Nephron (organoid): Measurements from ENCODE around the gene TEX30.

Source experiments
- H3K27ac Mint-ChIP-seq, 3 experiments: 2 replicates each; pipeline ENCODE4 v1.8.0; 2020; ENCODE audit warnings: mixed read lengths in 3 of 3, mild to moderate bottlenecking in 2 of 3, moderate library complexity in 1 of 3
- H3K27me3 Mint-ChIP-seq: 2 replicates; pipeline ENCODE4 v1.8.0; 2021; ENCODE audit warnings: low read depth, mild to moderate bottlenecking, moderate library complexity, mixed read lengths
- H3K36me3 Mint-ChIP-seq: 2 replicates; pipeline ENCODE4 v1.8.0; 2020; ENCODE audit warnings: low read depth, mixed read lengths
- H3K4me1 Mint-ChIP-seq: 2 replicates; pipeline ENCODE4 v1.8.0; 2020; ENCODE audit warnings: mixed read lengths
- H3K4me3 Mint-ChIP-seq, 3 experiments: 2 replicates each; pipeline ENCODE4 v1.8.0; 2020; ENCODE audit warnings: mild to moderate bottlenecking in 3 of 3, mixed read lengths in 3 of 3, moderate library complexity in 2 of 3
- H3K9me3 Mint-ChIP-seq: 2 replicates; pipeline ENCODE4 v1.8.0; 2020; ENCODE audit warnings: mixed read lengths
- TF ChIP-seq, protein P1 (sequence below), 3 experiments: fragments of 200-600 bp; sonication (generic); IDR thresholded peaks; one replicate each; pipeline ENCODE4 v1.5.0; 2021; ENCODE audit warnings: antibody characterized with exemption in 3 of 3; ENCODE audit not compliant: unreplicated experiment in 3 of 3

TEX30 gene

DNA sequence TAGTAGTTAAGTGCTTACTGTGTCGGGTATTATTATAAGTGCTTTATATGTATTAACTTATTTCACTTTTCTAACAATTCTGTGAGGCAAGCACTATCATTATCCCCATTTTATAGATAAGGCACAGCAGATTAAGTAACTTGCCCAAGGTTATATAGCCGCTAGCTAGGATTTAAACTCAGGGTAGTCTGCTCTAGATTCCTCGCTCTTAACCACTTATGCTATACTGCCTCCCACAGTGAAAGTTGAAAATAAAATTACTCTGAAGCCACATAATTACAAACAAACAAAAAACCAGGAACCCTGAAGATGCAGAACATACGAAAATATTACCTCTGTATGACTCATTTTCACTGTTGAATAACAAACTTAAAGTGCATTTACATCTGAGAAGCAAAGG is 3.9 kb downstream of the TEX30 start:
- TF ChIP-seq, protein P1, sequence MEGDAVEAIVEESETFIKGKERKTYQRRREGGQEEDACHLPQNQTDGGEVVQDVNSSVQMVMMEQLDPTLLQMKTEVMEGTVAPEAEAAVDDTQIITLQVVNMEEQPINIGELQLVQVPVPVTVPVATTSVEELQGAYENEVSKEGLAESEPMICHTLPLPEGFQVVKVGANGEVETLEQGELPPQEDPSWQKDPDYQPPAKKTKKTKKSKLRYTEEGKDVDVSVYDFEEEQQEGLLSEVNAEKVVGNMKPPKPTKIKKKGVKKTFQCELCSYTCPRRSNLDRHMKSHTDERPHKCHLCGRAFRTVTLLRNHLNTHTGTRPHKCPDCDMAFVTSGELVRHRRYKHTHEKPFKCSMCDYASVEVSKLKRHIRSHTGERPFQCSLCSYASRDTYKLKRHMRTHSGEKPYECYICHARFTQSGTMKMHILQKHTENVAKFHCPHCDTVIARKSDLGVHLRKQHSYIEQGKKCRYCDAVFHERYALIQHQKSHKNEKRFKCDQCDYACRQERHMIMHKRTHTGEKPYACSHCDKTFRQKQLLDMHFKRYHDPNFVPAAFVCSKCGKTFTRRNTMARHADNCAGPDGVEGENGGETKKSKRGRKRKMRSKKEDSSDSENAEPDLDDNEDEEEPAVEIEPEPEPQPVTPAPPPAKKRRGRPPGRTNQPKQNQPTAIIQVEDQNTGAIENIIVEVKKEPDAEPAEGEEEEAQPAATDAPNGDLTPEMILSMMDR (IDR thresholded peaks at IDR 0.05; ENCODE audit: unreplicated experiment in 3 of 3), result no peak
- H3K27me3 Mint-ChIP-seq, result peaks cover 3% of the 10 kb centered on the region

DNA sequence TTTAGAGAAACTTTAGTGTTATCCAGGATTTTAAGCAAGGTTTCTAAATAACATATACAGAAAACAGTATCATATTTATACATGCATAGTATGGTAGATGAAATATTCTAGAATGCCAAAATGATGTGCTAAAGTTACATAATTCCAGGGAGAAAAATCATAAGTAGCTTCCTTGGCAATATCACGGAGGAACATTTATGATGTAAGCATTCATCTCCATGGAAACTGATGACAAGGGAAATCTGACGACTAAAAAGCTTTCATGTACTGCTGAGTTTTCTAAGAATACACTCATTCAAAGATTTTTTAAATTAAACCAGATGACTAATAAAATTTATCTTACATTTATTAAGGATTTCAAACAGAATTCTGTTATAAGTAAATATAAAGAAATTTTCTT is 4.7 kb downstream of the TEX30 start:
- TF ChIP-seq, protein P1 (IDR thresholded peaks at IDR 0.05; ENCODE audit: unreplicated experiment in 3 of 3), result no peak
- Mint-ChIP-seq H3K36me3 (peaks cover 9% of the 10 kb centered on the region), H3K9me3 (no peaks in the 10 kb centered on the region), H3K4me3 (no peak overlapping the region), H3K27ac (no peak overlapping the region), H3K27me3 (peaks cover 3% of the 10 kb centered on the region), H3K4me1 (peaks cover 16% of the 10 kb centered on the region)

More for the DNA sequence above, 3.9 kb downstream of the TEX30 start:
- H3K4me1 Mint-ChIP-seq, result peaks cover 18% of the 10 kb centered on the region
- H3K36me3 Mint-ChIP-seq, result peaks cover 9% of the 10 kb centered on the region
- peak overlapping the region; percentile 1 to 60 (median 45) for H3K4me3 Mint-ChIP-seq
- no peaks in the 10 kb centered on the region for H3K9me3 Mint-ChIP-seq
- H3K27ac Mint-ChIP-seq, result peak overlapping the region in 1 of 3 experiments; percentile 16

DNA sequence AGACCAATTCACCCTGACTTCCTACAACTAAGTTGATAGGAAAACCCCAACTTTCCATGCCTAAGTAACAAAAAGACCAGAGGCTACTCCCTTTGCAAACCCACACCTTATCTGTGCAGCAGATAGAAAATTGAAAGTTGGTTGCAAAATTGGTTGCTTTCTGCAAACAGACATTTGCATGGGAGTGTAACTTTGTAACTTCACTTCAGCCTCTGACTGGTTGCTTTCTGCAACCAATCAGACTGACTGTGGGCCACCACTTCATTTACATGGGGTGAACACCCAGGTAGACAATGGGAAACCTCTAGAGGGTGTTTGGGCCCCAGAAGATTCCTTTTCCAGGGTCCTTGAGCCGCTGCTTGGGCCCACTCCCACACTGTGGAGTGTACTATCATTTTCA is 9.8 kb downstream of the TEX30 start:
- Mint-ChIP-seq H3K9me3 (no peaks in the 10 kb centered on the region), H3K27ac (no peak overlapping the region), H3K36me3 (peaks cover 9% of the 10 kb centered on the region), H3K4me3 (no peak overlapping the region), H3K4me1 (no peaks in the 10 kb centered on the region), H3K27me3 (no peaks in the 10 kb centered on the region)
- TF ChIP-seq, protein P1 (IDR thresholded peaks at IDR 0.05; ENCODE audit: unreplicated experiment in 3 of 3), result no peak

DNA sequence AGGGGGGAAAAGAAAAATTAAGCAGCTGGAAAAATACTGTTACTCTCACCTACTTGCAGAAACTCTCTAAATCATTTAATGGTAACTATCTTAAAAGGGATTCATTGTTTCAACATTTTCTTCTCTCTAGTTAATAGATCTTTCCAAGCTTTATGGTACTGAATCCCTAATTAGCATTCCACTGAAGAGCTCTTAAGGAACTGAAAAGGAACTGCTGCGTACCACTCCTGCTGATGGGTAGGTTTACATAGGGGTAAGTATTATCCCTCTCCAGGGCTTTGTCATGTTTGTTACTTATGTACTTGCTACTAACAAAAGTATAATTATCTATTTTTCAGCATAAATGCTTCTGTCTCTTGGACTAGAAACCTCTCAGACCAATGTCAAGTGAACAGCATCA is 12.5 kb downstream of the TEX30 start:
- Mint-ChIP-seq H3K27ac (no peak overlapping the region), H3K4me1 (no peaks in the 10 kb centered on the region), H3K36me3 (peaks cover 3% of the 10 kb centered on the region), H3K27me3 (no peaks in the 10 kb centered on the region), H3K4me3 (no peak overlapping the region), H3K9me3 (no peaks in the 10 kb centered on the region)
- TF ChIP-seq, protein P1 (IDR thresholded peaks at IDR 0.05; ENCODE audit: unreplicated experiment in 3 of 3), result no peak

DNA sequence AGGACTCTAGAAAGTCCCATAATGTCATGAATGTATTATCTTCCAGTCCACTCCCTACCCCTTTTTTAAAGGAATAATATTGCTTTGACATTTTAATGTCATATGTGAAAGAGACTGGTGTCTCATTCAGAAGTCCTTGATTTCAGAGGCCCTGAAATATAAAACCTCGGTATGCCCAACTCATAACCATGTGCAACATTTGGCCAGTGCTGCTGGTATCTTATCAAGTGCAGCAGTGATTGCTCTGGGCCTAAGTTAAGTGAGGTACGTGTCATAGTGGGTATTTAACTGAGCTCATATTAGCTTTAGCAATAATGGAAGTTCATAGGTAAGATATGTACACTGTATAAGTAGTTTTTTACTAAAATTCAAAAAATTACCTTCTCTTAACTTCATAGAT is 14.7 kb downstream of the TEX30 start:
- peaks cover 2% of the 10 kb centered on the region for H3K9me3 Mint-ChIP-seq
- H3K27me3 Mint-ChIP-seq, result no peaks in the 10 kb centered on the region
- H3K4me1 Mint-ChIP-seq, result no peaks in the 10 kb centered on the region
- TF ChIP-seq, protein P1 (IDR thresholded peaks at IDR 0.05; ENCODE audit: unreplicated experiment in 3 of 3), result no peak
- no peak overlapping the region for H3K4me3 Mint-ChIP-seq
- H3K36me3 Mint-ChIP-seq, result no peaks in the 10 kb centered on the region
- H3K27ac Mint-ChIP-seq, result no peak overlapping the region

DNA sequence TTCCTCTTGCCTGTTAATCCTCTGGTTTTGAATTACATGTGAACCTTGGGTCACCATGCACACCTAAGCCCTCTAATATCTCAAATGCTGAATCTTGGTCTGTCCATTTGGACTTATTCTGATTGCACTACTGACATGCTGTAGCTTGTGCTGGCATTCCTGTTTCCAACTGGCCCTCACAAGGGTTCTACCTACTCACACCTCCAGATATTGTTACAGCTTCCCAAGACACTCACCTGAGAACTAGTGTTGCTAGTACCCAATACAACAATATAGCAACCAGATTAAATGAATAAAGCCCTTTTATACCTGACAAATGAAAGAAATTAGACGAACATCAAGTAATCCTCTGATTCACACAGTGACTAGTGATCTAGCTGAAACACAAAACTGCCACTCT is 16.6 kb downstream of the TEX30 start:
- TF ChIP-seq, protein P1 (IDR thresholded peaks at IDR 0.05; ENCODE audit: unreplicated experiment in 3 of 3), result no peak
- no peaks in the 10 kb centered on the region for H3K36me3 Mint-ChIP-seq
- H3K4me3 Mint-ChIP-seq, result no peak overlapping the region
- no peaks in the 10 kb centered on the region for H3K27me3 Mint-ChIP-seq
- H3K4me1 Mint-ChIP-seq, result no peaks in the 10 kb centered on the region
- peaks cover 4% of the 10 kb centered on the region for H3K9me3 Mint-ChIP-seq
- H3K27ac Mint-ChIP-seq, result no peak overlapping the region
